Fibroblast of pulmonary artery (primary cell): ENCODE measurements around the gene EPHX1.

Source experiments
- DNase-seq: peaks from one replicate; pipeline ENCODE4 v3.0.0-alpha.2; 2010; ENCODE audit warnings: low read depth
- H3K4me3 ChIP-seq: replicated peaks from 2 replicates; pipeline ENCODE4 v1.5.1; 2011; ENCODE audit warnings: low read depth, mild to moderate bottlenecking, control low read depth, low read length, moderate library complexity
- CTCF ChIP-seq: IDR thresholded peaks from 2 replicates; pipeline ENCODE4 v1.5.1; 2011; ENCODE audit warnings: mild to moderate bottlenecking, control low read depth, low read length, inconsistent platforms; ENCODE audit errors: missing control alignments

The EPHX1 gene

GRCh38 chr1:225888898-225889601 is 79.1 kb downstream of the EPHX1 start, which contains the start of gene LEFTY1:
LEFTY1 (minus strand) TSS chr1:225889146; CDS start chr1:225889066, 80 bp downstream.
- no peak for DNase-seq
- no peak within 1 kb of the TSS for H3K4me3 ChIP-seq
- TF ChIP-seq CTCF, result no peak

GRCh38 chr1:225889743-225890142 is 79.8 kb downstream of the EPHX1 start:
- H3K4me3 ChIP-seq, result no peak overlapping the region
- DNase-seq, result no peak
- TF ChIP-seq CTCF, result no peak

- no peak overlapping the region for H3K4me3 ChIP-seq
- no peak for DNase-seq
- TF ChIP-seq CTCF, result no peak
These were observed 80.7 kb downstream of the EPHX1 start for GRCh38 chr1:225890346-225891228.

GRCh38 chr1:225891229-225891972 is 81.5 kb downstream of the EPHX1 start:
- no peak for DNase-seq
- no peak overlapping the region for H3K4me3 ChIP-seq
- TF ChIP-seq CTCF, result no peak

- no peak for DNase-seq
- H3K4me3 ChIP-seq, result no peak overlapping the region
- no peak for TF ChIP-seq CTCF
These were observed 82.4 kb downstream of the EPHX1 start for GRCh38 chr1:225892307-225892706.
